GM12865 (cell line): ENCODE measurements around the gene SH2B3.
A peak's percentile ranks its signal among the peaks of the same experiment; 100 is the strongest.

Experiments
- DNase-seq: peaks from one replicate; pipeline ENCODE4 v3.0.0; 2010; ENCODE audit warnings: low read depth
- H3K4me3 ChIP-seq: 2 replicates; pipeline ENCODE4 v1.5.1; 2011; ENCODE audit warnings: mild to moderate bottlenecking, low read depth, low read length, control low read depth
- CTCF ChIP-seq: IDR thresholded peaks from 2 replicates; pipeline ENCODE4 v1.5.1; 2011; ENCODE audit warnings: low read length, control low read depth, low read depth, inconsistent platforms; ENCODE audit not compliant: insufficient read depth; ENCODE audit errors: missing control alignments

Gene SH2B3

GRCh38 chr12:111441107-111441928, 35.6 kb downstream of the SH2B3 start:
- no peak for TF ChIP-seq CTCF
- H3K4me3 ChIP-seq = no peak overlapping the region
- no peak for DNase-seq

DNA sequence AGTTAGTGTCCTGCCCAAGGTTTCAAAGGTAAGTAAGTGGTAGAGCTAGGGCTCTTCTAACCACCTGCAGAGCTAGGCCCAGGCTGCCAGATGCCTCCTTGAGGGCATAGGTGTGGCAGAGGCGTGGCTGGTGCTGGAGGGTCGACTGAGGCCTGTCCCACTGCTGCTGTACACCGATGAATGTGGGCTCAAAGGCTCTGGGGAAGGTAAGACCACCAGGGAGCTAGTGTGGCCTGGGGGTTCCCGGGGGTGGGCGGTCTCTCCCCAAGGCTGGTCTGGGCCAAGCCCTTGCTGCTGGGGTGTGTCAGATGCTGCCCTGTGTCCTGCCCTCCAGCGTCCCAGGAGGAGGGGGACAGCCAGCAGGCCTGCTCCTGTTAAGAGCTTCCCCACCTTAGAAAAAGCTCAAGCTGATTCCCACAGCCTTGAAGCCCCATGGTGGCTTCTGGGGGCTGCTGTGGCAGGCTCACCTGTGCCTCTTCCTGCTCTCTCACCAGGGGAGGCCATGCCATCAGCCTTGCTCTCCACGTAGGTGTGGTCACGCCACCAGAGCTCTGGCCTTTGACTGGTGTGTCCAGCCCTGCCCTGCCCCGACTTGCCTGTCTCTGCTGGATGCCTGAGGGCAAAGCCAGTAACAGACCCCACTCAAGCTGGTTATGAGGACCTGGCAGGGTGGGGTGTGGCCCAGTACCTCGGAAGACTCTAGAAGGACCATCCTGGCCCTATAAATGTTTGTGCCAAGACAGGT, 36.8 kb downstream of the SH2B3 start:
- DNase-seq = no peak
- no peak for TF ChIP-seq CTCF
- no peak overlapping the region for H3K4me3 ChIP-seq

- no peak for DNase-seq
- TF ChIP-seq CTCF = no peak
- H3K4me3 ChIP-seq = no peak overlapping the region
These were observed 37.4 kb downstream of the SH2B3 start for GRCh38 chr12:111443086-111443485.

DNA sequence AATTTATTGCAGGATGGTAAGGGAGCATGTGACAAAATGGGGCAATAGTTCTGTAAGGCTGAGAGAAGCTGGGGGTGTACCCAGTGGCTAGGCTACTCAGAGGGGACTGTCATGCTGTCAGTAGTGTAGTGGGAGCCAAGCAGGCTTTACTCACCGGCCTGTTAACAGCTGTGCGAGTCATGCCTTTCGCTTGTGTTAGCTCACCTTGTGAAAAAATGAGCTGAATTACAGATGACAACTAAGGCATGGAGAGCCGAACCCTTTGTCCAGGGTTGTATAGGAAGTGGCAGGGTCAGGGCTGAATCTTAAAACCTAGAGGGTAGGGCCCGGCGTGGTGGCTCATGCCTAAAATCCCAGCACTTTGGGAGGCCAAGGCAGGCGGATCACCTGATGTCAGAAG, 37.9 kb downstream of the SH2B3 start:
- no peak for TF ChIP-seq CTCF
- DNase-seq = peak; percentile 59
- no peak overlapping the region for H3K4me3 ChIP-seq

GRCh38 chr12:111444314-111444924, 38.7 kb downstream of the SH2B3 start:
- peak overlapping the region; percentile 43 for H3K4me3 ChIP-seq
- TF ChIP-seq CTCF = no peak
- DNase-seq = peak; percentile 95

DNA sequence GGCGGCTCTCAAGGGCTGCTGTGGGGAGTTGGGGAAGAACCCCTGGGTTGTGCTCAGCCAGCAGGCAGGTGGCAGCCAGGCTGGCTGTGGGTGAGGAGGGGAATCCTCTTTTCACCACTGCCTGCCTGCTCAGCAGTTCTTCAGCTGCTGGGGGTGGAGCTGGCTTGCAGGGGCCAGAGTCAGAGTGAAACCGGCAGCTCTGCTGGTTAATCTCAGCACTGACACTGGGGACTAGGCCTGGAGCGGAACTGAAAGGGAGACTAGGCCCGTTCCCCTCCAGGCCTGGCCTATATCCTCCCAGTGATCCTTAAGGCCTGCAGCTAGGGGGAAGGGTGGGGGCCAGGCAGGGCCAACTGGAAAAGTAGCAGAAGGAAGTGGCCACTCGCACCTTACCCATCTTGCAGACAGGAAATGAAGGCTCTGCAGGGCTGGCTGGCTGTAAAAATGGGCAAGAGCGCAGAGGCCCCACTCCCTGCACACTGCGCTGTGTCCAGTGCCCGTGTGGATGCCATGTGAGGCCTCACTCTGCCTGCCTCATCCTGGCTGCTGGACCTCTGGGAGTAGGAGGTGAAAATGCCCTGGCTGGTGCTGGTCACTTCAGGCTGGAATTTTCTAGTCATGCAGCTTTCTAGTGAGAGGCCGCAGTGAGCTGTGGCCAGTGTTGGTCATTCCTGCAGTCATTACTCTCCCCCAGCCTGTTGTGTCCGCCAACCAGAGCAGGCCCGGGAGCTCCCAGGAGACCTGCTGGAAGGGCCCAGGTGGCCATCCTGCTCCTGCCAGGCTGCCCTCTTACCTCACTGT, 39.4 kb downstream of the SH2B3 start:
- peak; percentile 98 for DNase-seq
- peak overlapping the region; percentile 43 for H3K4me3 ChIP-seq
- TF ChIP-seq CTCF = no peak
